Medulla oblongata (tissue), 1 donor: ENCODE measurements around the gene DHRS13.
"Not testable (repeated sequence)": the region's sequence is repeated elsewhere in the genome, so short reads cannot be mapped to it uniquely, and the experiment has no call there.

ENCODE experiments used
- DNase-seq: peaks from one replicate; pipeline ENCODE4 v3.0.0-alpha.2; 2015; ENCODE audit errors: extremely low spot score

Gene DHRS13

GRCh38 chr17:28858801-28859355, 44.0 kb downstream of the DHRS13 start:
- DNase-seq, result no peak

- DNase-seq, result no peak
These were observed 44.7 kb downstream of the DHRS13 start for GRCh38 chr17:28857905-28858800.

- no peak for DNase-seq
These were observed 46.8 kb downstream of the DHRS13 start for GRCh38 chr17:28856028-28856574.

GRCh38 chr17:28855336-28855679, 47.6 kb downstream of the DHRS13 start:
- no peak for DNase-seq

GRCh38 chr17:28854457-28855335, 48.2 kb downstream of the DHRS13 start, which contains the start of gene ERAL1:
ERAL1 (plus strand) TSS chr17:28855016; CDS start chr17:28855035, 19 bp downstream.
- peak; percentile 93 for DNase-seq

GRCh38 chr17:28853295-28853694, 49.6 kb downstream of the DHRS13 start:
- DNase-seq, result no peak

- DNase-seq, result no peak
These were observed 53.6 kb downstream of the DHRS13 start for GRCh38 chr17:28849281-28849680.

GRCh38 chr17:28848667-28849066, 54.2 kb downstream of the DHRS13 start:
- not testable (repeated sequence) for DNase-seq
